HFFc6 (cell line): Measurements from ENCODE around the gene SLC6A9. TPM values are rescaled to one million over a fixed set of nuclear protein-coding genes. Genes with fewer than 3 reads are reported as not detected.

Experiments
- DNase-seq: peaks from one replicate; pipeline ENCODE4 v3.0.0-alpha.2; 2018
- H3K27ac Mint-ChIP-seq: 2 replicates; pipeline ENCODE4 v1.8.0; 2020; ENCODE audit warnings: mild to moderate bottlenecking, mixed read lengths
- H3K27me3 Mint-ChIP-seq: 2 replicates; pipeline ENCODE4 v1.8.0; 2021; ENCODE audit warnings: mild to moderate bottlenecking, moderate library complexity, mixed read lengths; ENCODE audit not compliant: insufficient read depth
- H3K36me3 Mint-ChIP-seq: 2 replicates; pipeline ENCODE4 v1.8.0; 2021; ENCODE audit warnings: low read depth, mixed read lengths
- H3K4me1 Mint-ChIP-seq: 2 replicates; pipeline ENCODE4 v1.8.0; 2020; ENCODE audit warnings: low read depth, mixed read lengths
- H3K4me3 Mint-ChIP-seq: 2 replicates; pipeline ENCODE4 v1.8.0; 2020; ENCODE audit warnings: mild to moderate bottlenecking, moderate library complexity, mixed read lengths
- H3K9me3 Mint-ChIP-seq: 2 replicates; pipeline ENCODE4 v1.8.0; 2020; ENCODE audit warnings: mild to moderate bottlenecking, mixed read lengths
- total RNA-seq, 6 experiments: library from RNA; stranded (reverse); fragmentation: NEBNext Ultra II Directional; extraction: Animal tissue kit (Norgen Biotek cat#: 25700); gene quantifications; 2 replicates in 1 of 6; 3 replicates in 5 of 6; pipeline ENCODE4 v1.2.3, GENCODE V29; 2021
- TF ChIP-seq, protein P1 (sequence below): fragments of 200-600 bp; sonication (generic); IDR thresholded peaks from 2 replicates; pipeline ENCODE4 v1.5.0; 2021; ENCODE audit warnings: antibody characterized with exemption, mild to moderate bottlenecking

Gene SLC6A9
- total RNA-seq, 6 experiments from 2014 or later = 8.3 to 11.0 (median 9.3) TPM

DNA sequence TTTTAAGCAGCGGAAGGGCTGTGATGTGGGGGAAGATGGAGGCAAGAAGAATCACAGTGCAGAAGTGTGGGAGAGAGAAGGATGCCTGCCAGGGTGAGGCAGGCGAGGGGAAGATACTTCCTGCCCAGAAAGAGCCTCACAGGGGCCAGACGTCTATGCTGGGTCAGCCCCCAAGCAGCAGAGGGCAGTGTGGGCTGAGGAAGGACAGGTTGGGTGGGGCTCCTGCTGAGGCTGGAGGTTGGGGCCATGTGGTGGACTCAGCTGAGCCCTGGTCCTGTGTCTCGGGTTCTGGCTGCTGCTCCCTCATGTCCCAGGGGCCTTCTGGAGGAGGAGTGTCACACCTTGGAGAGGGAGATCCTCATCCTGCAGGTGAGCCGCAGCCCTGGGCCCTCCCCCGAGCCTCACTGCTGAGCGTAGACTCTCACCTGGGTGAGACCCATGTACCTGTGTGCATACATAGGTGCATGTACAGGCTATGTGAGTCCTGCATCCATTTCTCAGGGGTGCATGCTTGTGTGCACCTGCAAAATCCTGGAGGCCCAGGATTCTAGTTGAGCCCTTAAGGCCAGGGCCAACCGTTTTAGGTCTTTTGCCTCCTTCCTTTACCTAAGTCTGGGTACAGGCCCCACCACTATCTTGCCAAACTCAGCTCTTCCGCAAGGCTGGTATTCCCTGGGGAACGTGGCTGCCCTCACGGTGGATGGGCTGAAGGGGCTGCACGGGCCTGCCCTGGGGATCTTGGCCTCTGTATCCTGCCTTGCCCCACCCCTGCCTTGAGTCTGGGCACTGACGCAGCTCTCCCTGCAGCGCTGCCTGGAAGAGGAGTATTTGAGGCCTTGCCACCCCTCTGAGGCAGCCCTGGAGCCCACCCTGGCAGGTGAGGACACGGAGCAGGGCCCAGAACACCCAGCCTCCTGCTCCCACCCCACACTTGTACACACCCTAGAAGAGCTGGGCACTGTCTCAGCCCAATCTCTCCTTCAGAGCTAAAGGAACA, 36.2 kb downstream of the SLC6A9 start:
- TF ChIP-seq, protein P1, sequence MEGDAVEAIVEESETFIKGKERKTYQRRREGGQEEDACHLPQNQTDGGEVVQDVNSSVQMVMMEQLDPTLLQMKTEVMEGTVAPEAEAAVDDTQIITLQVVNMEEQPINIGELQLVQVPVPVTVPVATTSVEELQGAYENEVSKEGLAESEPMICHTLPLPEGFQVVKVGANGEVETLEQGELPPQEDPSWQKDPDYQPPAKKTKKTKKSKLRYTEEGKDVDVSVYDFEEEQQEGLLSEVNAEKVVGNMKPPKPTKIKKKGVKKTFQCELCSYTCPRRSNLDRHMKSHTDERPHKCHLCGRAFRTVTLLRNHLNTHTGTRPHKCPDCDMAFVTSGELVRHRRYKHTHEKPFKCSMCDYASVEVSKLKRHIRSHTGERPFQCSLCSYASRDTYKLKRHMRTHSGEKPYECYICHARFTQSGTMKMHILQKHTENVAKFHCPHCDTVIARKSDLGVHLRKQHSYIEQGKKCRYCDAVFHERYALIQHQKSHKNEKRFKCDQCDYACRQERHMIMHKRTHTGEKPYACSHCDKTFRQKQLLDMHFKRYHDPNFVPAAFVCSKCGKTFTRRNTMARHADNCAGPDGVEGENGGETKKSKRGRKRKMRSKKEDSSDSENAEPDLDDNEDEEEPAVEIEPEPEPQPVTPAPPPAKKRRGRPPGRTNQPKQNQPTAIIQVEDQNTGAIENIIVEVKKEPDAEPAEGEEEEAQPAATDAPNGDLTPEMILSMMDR = peak; percentile 60
- no peaks in the 10 kb centered on the region for H3K36me3 Mint-ChIP-seq
- H3K4me1 Mint-ChIP-seq = peaks cover 19% of the 10 kb centered on the region
- H3K27ac Mint-ChIP-seq = no peak overlapping the region
- no peak overlapping the region for H3K4me3 Mint-ChIP-seq
- DNase-seq = no peak
- H3K27me3 Mint-ChIP-seq = peaks cover 7% of the 10 kb centered on the region; the same call in 1 of the 2 replicates
- no peaks in the 10 kb centered on the region for H3K9me3 Mint-ChIP-seq

DNA sequence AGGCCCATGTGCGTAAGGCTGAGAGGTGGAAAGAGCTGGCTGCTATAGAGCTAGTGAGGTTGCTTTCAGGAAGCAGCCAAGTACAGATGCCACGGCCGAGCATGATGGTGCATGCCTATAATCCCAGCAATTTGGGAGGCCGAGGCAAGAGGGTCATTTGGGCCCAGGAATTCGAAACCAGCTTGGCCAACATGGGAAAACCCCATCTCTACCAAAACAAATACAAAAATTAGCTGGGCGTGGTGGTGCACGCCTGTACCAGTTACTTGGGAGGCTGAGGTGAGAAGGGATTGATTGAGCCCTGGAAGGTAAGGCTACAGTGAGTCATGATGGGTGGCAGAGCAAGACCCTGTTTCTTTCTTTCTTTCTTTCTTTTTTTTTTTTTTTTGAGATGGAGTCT, 37.2 kb downstream of the SLC6A9 start:
- no peaks in the 10 kb centered on the region for H3K36me3 Mint-ChIP-seq
- H3K27ac Mint-ChIP-seq = no peak overlapping the region
- peaks cover 10% of the 10 kb centered on the region; the same call in 1 of the 2 replicates for H3K27me3 Mint-ChIP-seq
- no peak overlapping the region for H3K4me3 Mint-ChIP-seq
- no peak for DNase-seq
- H3K4me1 Mint-ChIP-seq = peaks cover 19% of the 10 kb centered on the region
- H3K9me3 Mint-ChIP-seq = no peaks in the 10 kb centered on the region
- TF ChIP-seq, protein P1 = no peak

- Mint-ChIP-seq H3K36me3 (no peaks in the 10 kb centered on the region), H3K9me3 (no peaks in the 10 kb centered on the region), H3K4me3 (no peak overlapping the region), H3K27ac (no peak overlapping the region), H3K27me3 (peaks cover 10% of the 10 kb centered on the region; the same call in 1 of the 2 replicates), H3K4me1 (peaks cover 19% of the 10 kb centered on the region)
- no peak for DNase-seq
- TF ChIP-seq, protein P1 = no peak
Measured at GRCh38 chr1:43993206-43993914, 37.9 kb downstream of the SLC6A9 start.

GRCh38 chr1:43992232-43992995, 38.8 kb downstream of the SLC6A9 start:
- Mint-ChIP-seq H3K4me1 (peaks cover 22% of the 10 kb centered on the region), H3K36me3 (no peaks in the 10 kb centered on the region), H3K27ac (peak overlapping the region; percentile 90; the same call in 1 of the 2 replicates), H3K4me3 (peak overlapping the region; percentile 89), H3K27me3 (peaks cover 10% of the 10 kb centered on the region; the same call in 1 of the 2 replicates), H3K9me3 (no peaks in the 10 kb centered on the region)
- TF ChIP-seq, protein P1 = no peak
- no peak for DNase-seq
